K562 (cell line): ENCODE results near the gene TEPSIN. TPM values are rescaled to one million over a fixed set of nuclear protein-coding genes. Genes with fewer than 3 reads are reported as not detected.

Experiments
- ATAC-seq: fragments of 200-7000 bp; cut with Tn5 transposase; 3 replicates; pipeline ENCODE4 v1.9.1; 2020; ENCODE audit warnings: moderate library complexity
- BruUV-seq: library from RNA; stranded (reverse); fragments of 400-500 nt; replicated peaks from 2 replicates; lab custom pipeline; 2021; lab: Mats Ljungman, UMichigan
- CTCF ChIA-PET: fragments of 300-600 bp; formaldehyde crosslinking; extraction: SDS; loops from one replicate; lab custom pipeline; 2021; ENCODE audit warnings: low intra/inter-chr PET ratio; lab: Yijun Ruan, JAX
- POLR2A ChIA-PET: fragments of 300-600, 350-650 bp; sonication (Branson Sonifier 250); formaldehyde crosslinking; extraction: SDS; loops from one replicate; lab custom pipeline; 2021; ENCODE audit warnings: antibody characterized with exemption, inconsistent platforms; lab: Yijun Ruan, JAX
- DNase-seq, 4 experiments: peaks; one replicate each; pipeline versions ENCODE4 v3.0.0 to v3.0.0-alpha.2; 2011 to 2018; ENCODE audit warnings: low spot score in 3 of 4, mixed read lengths in 3 of 4; ENCODE audit errors: extremely low read depth in 1 of 4
- FAIRE-seq: peaks from 2 replicates; lab custom pipeline; 2011; peaks lifted over from hg19 to GRCh38; lab: Jason Lieb, UNC
- H2AFZ ChIP-seq: 2 replicates; pipeline ENCODE4 v1.6.0; 2011; ENCODE audit warnings: low read depth, low read length, control low read depth, inconsistent platforms
- H3K27ac ChIP-seq: fragments of 200-600 bp; 3 replicates; pipeline ENCODE4 v1.8.0; 2011; ENCODE audit warnings: low read depth, mild to moderate bottlenecking, control low read depth, inconsistent platforms, low read length, moderate library complexity, mixed read lengths; ENCODE audit errors: extremely low read depth
- H3K27me3 ChIP-seq, 2 experiments: fragments of 300-600 bp in 1 of 2; 2 replicates in 1 of 2; 3 replicates in 1 of 2; pipeline versions ENCODE4 v1.6.0 to v1.8.0; 2011; ENCODE audit warnings: inconsistent platforms in 2 of 2, low read length in 2 of 2, mild to moderate bottlenecking in 1 of 2, mixed read lengths in 1 of 2, moderate library complexity in 1 of 2; ENCODE audit not compliant: control insufficient read depth in 2 of 2, insufficient read depth in 2 of 2
- H3K36me3 ChIP-seq: fragments of 300-600 bp; 3 replicates; pipeline ENCODE4 v1.8.0; 2011; ENCODE audit warnings: mild to moderate bottlenecking, low read length, inconsistent platforms; ENCODE audit not compliant: control insufficient read depth, insufficient read depth
- H3K4me1 ChIP-seq, 2 experiments: fragments of 200-600 bp in 1 of 2; replicated peaks in 1 of 2; 2 replicates in 1 of 2; 3 replicates in 1 of 2; pipeline versions ENCODE4 v1.5.1 to v1.8.0; 2011; ENCODE audit warnings: inconsistent platforms in 2 of 2, low read length in 2 of 2, mild to moderate bottlenecking in 1 of 2, mixed read lengths in 1 of 2, moderate library complexity in 1 of 2; ENCODE audit not compliant: control insufficient read depth in 2 of 2, insufficient read depth in 2 of 2
- H3K4me2 ChIP-seq: 2 replicates; pipeline ENCODE4 v1.6.1; 2011; ENCODE audit warnings: low read length, control low read depth, inconsistent platforms, mixed read lengths; ENCODE audit not compliant: insufficient read depth
- H3K4me3 ChIP-seq: fragments of 200-600 bp; sonication (generic), shearing (Covaris generic); 2 replicates; pipeline ENCODE4 v1.5.1; 2016; ENCODE audit warnings: control low read depth, inconsistent platforms
- H3K79me2 ChIP-seq: fragments of 200-600 bp; 3 replicates; pipeline ENCODE4 v1.8.0; 2011; ENCODE audit warnings: low read length, inconsistent platforms; ENCODE audit not compliant: control insufficient read depth, insufficient read depth
- H3K9ac ChIP-seq, 2 experiments: 2 replicates each; pipeline versions ENCODE4 v1.6.0 to v1.6.1; 2011; ENCODE audit warnings: low read depth in 2 of 2, low read length in 2 of 2, control low read depth in 1 of 2, inconsistent platforms in 1 of 2, mild to moderate bottlenecking in 1 of 2, mixed read lengths in 1 of 2; ENCODE audit not compliant: insufficient read depth in 1 of 2
- H3K9me1 ChIP-seq: one replicate; pipeline ENCODE4 v1.6.0; 2011; ENCODE audit warnings: inconsistent platforms, mild to moderate bottlenecking, low read length, moderate library complexity; ENCODE audit not compliant: control insufficient read depth, insufficient read depth
- H3K9me3 ChIP-seq: replicated peaks from 2 replicates; pipeline ENCODE4 v1.5.1; 2011; ENCODE audit warnings: low read depth, low read length, inconsistent platforms; ENCODE audit not compliant: control insufficient read depth, insufficient read depth
- H4K20me1 ChIP-seq: replicated peaks from 2 replicates; pipeline ENCODE4 v1.6.1; 2011; ENCODE audit warnings: low read length, inconsistent platforms, mixed read lengths; ENCODE audit not compliant: control insufficient read depth, insufficient read depth
- FOXJ3 ChIP-seq: sonication (generic); formaldehyde crosslinking; IDR thresholded peaks from 2 replicates; pipeline ENCODE4 v1.4.0; 2020; ENCODE audit warnings: mild to moderate bottlenecking, missing genetic modification reagents
- FOXK1 ChIP-seq: sonication (generic); formaldehyde crosslinking; IDR thresholded peaks from 2 replicates; pipeline ENCODE4 v1.8.0; 2022; ENCODE audit warnings: missing genetic modification reagents, mild to moderate bottlenecking, borderline replicate concordance
- MCM5 ChIP-seq: fragments of 450-650 bp; IDR thresholded peaks from 2 replicates; pipeline ENCODE4 v1.6.1; 2016; ENCODE audit warnings: low read depth
- NR2C2 ChIP-seq, 2 experiments: fragments of 200-800 bp in 1 of 2; sonication (Bioruptor generic) in 1 of 2; sonication (generic) in 1 of 2; formaldehyde crosslinking in 1 of 2; IDR thresholded peaks; 2 replicates each; pipeline versions ENCODE4 v1.6.1 to v1.8.0; 2016 to 2022; ENCODE audit warnings: mild to moderate bottlenecking in 1 of 2, missing compliant biosample characterization in 1 of 2, missing genetic modification characterization in 1 of 2, missing genetic modification reagents in 1 of 2
- TBP ChIP-seq: optimal IDR thresholded peaks from 2 replicates; pipeline ENCODE3; 2011; ENCODE audit warnings: low read depth, low read length, improper control_type of control experiment
- THRAP3 ChIP-seq: fragments of 450-650 bp; IDR thresholded peaks from 2 replicates; pipeline ENCODE4 v1.6.1; 2016; ENCODE audit warnings: mild to moderate bottlenecking, inconsistent platforms, borderline replicate concordance
- WGBS: fragments of 100-300 bp; shearing (Covaris generic); methylation state at CpG from one replicate; pipeline ENCODE4 v1.1.6; 2016; ENCODE audit warnings: low coverage, mixed read lengths; ENCODE audit not compliant: insufficient coverage; ENCODE audit errors: missing lambda C conversion rate; 5-methylcytosine and 5-hydroxymethylcytosine counted together
- in situ Hi-C: fragments of 300-500 bp; cut with MboI; formaldehyde crosslinking; loops from 4 replicates; pipeline ENCODE4 v1.15.0; 2018; ENCODE audit warnings: inconsistent platforms, mixed read lengths
- intact Hi-C: fragments of 100-400 bp; cut with micrococcal nuclease; formaldehyde crosslinking; loops from 2 replicates; pipeline ENCODE4 v1.14.2; 2022
- polyA plus RNA-seq, 8 experiments: library from polyadenylated mRNA; depleted of rRNA in 4 of 8; stranded (reverse) in 5 of 8; unstranded in 3 of 8; fragments of >200 nt; fragmentation: Nextera tagmentation in 2 of 8; fragmentation: Illumina TruSeq in 1 of 8; extraction: Ambion mirVana in 2 of 8; extraction: Trizol in 1 of 8; gene quantifications; 2 replicates each; pipeline versions ENCODE4 v1.2.1 to v1.2.3, GENCODE V29; 2011 to 2014; ENCODE audit warnings: inconsistent platforms in 1 of 8, missing spikeins in 1 of 8
- total RNA-seq, 7 experiments: library from RNA; depleted of rRNA in 6 of 7; stranded (reverse); fragments of >200 nt in 6 of 7; fragmentation: Illumina TruSeq in 2 of 7; extraction: Trizol in 2 of 7; gene quantifications; 2 replicates each; pipeline versions ENCODE4 v1.2.1 to v1.2.3, GENCODE V29; 2011 to 2021; ENCODE audit warnings: low replicate concordance in 1 of 7
- TF ChIP-seq, protein P1 (sequence below): fragments of 250-450 bp; sonication (Bioruptor Pico); IDR thresholded peaks from 2 replicates; pipeline ENCODE4 v1.5.0; 2021; ENCODE audit warnings: mild to moderate bottlenecking, moderate library complexity
- TF ChIP-seq, protein P2 (sequence below): sonication (generic); formaldehyde crosslinking; IDR thresholded peaks from 2 replicates; pipeline ENCODE4 v1.8.0; 2022; ENCODE audit warnings: mild to moderate bottlenecking, missing genetic modification reagents
- TF ChIP-seq, protein P3 (sequence below): fragments of 200-800 bp; sonication (Bioruptor generic); IDR thresholded peaks from 2 replicates; pipeline ENCODE4 v1.6.1; 2016; ENCODE audit warnings: missing genetic modification characterization, missing compliant biosample characterization
- TF ChIP-seq, protein P4 (sequence below): fragments of 450-650 bp; formaldehyde crosslinking; IDR thresholded peaks from 2 replicates; pipeline ENCODE4 v1.4.0; 2020; ENCODE audit warnings: mild to moderate bottlenecking, moderate library complexity

Gene TEPSIN
- total and polyA plus RNA-seq, 9 of the 15 experiments (the other 6 are each of a cell fraction or from before 2014, with no cell fraction given) = 0.80 to 29.8 (median 5.3) TPM

DNA sequence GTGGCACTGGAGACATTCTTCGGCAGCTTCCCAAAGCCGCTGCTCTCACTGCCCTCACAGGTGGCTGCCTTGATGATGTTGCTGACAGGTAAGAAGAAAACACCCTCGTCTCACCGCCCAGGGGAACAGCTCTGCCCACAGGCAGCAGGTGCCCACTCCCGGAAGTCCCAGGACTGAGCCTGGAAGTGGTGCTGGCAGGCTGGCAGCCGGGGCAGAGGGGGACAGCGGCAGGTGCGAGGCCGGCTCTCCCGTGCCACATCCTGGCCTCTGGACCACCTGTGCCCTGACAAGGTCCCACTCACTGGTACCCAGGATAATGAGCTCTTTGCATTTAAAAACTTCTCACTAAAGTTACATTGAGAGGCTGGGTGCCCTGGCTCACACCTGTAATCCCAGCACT, 36.5 kb downstream of the TEPSIN start:
- Histone ChIP-seq H3K4me2 (no peak overlapping the region), H3K9me1 (peaks cover 3% of the 10 kb centered on the region), H3K4me3 (no peak overlapping the region), H3K79me2 (no peaks in the 10 kb centered on the region), H3K4me1 (peaks cover 3 to 30% of the 10 kb centered on the region in 2 experiments; a peak in 3 of 5 replicates), H2AFZ (no peak overlapping the region), H3K9me3 (no peaks in the 10 kb centered on the region), H3K9ac (no peak overlapping the region), H3K36me3 (peaks cover 5% of the 10 kb centered on the region; the same call in 2 of the 3 replicates), H3K27me3 (no peaks in the 10 kb centered on the region), H4K20me1 (no peaks in the 10 kb centered on the region), H3K27ac (no peak overlapping the region)
- 83% methylated on average over 10 of the region's 10 CpGs for WGBS
- no TSS peak for BruUV-seq
- no peak for DNase-seq
- ChIA-PET CTCF (interaction anchor here (0.6 kb wide), 1 partner anchor 60 kb away, joined by 4 read pairs; no protein-coding TSS in a partner anchor), POLR2A (no interaction called here)
- no peak for FAIRE-seq
- intact Hi-C loops = no loop called here
- in situ Hi-C loops = no loop called here
- ATAC-seq = no peak
- TF ChIP-seq, protein P1, sequence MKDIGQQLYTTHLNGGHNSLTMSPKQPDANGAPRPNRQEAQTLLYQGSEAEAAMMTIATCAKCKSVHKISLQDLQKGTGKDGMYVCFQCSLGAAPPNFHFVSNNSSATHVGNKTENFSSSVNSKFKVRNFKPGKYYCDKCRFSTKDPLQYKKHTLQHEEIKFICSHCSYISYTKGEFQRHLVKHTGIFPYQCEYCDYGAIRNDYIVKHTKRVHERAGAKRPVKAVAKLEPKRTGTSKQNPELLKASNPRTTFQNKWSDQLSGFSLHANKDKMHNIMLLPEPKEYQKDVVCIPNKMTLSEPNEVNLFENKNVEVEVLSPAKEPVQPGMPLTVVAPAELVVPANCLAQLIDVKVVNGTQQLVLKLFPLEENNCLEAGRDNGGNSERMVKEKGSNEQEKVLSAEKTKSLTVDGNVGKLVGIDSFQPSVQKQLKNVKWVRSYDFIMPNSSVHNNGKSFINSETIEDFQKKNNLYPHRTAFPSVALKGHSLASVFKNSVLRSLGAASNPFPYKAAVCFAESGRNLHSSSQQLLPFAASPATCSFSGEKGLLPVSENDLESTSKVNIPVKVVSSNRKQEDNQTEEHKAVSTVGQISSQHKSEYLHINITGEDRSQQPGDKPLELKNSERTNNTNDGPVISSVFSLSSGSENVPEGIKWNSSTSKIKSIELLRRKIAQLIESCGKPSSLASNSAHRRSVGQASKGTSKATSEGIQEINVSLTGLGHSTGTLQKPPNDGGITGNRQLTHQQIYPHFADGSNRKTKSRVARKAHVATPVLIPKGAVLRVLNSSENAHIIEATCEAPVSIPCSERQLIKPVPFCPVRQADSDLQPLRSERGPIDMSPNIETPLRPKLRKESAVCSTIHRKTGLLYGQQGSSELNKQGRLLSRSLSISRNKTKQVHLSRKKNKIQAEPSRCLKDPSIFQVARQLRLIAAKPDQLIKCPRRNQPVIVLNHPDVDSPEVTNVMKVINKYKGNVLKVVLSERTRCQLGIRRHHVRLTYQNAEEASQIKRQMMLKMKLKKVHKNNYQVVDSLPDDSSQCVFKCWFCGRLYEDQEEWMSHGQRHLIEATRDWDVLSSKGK (CRISPR knock-in tag) = no peak
- TF ChIP-seq FOXJ3 (CRISPR knock-in tag) = no peak
- TF ChIP-seq, protein P2, sequence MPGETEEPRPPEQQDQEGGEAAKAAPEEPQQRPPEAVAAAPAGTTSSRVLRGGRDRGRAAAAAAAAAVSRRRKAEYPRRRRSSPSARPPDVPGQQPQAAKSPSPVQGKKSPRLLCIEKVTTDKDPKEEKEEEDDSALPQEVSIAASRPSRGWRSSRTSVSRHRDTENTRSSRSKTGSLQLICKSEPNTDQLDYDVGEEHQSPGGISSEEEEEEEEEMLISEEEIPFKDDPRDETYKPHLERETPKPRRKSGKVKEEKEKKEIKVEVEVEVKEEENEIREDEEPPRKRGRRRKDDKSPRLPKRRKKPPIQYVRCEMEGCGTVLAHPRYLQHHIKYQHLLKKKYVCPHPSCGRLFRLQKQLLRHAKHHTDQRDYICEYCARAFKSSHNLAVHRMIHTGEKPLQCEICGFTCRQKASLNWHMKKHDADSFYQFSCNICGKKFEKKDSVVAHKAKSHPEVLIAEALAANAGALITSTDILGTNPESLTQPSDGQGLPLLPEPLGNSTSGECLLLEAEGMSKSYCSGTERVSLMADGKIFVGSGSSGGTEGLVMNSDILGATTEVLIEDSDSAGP (CRISPR knock-in tag) = no peak
- TF ChIP-seq, protein P3, sequence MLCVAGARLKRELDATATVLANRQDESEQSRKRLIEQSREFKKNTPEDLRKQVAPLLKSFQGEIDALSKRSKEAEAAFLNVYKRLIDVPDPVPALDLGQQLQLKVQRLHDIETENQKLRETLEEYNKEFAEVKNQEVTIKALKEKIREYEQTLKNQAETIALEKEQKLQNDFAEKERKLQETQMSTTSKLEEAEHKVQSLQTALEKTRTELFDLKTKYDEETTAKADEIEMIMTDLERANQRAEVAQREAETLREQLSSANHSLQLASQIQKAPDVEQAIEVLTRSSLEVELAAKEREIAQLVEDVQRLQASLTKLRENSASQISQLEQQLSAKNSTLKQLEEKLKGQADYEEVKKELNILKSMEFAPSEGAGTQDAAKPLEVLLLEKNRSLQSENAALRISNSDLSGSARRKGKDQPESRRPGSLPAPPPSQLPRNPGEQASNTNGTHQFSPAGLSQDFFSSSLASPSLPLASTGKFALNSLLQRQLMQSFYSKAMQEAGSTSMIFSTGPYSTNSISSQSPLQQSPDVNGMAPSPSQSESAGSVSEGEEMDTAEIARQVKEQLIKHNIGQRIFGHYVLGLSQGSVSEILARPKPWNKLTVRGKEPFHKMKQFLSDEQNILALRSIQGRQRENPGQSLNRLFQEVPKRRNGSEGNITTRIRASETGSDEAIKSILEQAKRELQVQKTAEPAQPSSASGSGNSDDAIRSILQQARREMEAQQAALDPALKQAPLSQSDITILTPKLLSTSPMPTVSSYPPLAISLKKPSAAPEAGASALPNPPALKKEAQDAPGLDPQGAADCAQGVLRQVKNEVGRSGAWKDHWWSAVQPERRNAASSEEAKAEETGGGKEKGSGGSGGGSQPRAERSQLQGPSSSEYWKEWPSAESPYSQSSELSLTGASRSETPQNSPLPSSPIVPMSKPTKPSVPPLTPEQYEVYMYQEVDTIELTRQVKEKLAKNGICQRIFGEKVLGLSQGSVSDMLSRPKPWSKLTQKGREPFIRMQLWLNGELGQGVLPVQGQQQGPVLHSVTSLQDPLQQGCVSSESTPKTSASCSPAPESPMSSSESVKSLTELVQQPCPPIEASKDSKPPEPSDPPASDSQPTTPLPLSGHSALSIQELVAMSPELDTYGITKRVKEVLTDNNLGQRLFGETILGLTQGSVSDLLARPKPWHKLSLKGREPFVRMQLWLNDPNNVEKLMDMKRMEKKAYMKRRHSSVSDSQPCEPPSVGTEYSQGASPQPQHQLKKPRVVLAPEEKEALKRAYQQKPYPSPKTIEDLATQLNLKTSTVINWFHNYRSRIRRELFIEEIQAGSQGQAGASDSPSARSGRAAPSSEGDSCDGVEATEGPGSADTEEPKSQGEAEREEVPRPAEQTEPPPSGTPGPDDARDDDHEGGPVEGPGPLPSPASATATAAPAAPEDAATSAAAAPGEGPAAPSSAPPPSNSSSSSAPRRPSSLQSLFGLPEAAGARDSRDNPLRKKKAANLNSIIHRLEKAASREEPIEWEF (CRISPR knock-in tag) = no peak
- TF ChIP-seq, protein P4, sequence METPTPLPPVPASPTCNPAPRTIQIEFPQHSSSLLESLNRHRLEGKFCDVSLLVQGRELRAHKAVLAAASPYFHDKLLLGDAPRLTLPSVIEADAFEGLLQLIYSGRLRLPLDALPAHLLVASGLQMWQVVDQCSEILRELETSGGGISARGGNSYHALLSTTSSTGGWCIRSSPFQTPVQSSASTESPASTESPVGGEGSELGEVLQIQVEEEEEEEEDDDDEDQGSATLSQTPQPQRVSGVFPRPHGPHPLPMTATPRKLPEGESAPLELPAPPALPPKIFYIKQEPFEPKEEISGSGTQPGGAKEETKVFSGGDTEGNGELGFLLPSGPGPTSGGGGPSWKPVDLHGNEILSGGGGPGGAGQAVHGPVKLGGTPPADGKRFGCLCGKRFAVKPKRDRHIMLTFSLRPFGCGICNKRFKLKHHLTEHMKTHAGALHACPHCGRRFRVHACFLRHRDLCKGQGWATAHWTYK (CRISPR knock-in tag) = no peak
- TF ChIP-seq MCM5 = no peak
- no peak for TF ChIP-seq THRAP3
- no peak for TF ChIP-seq NR2C2 (CRISPR knock-in tag; IDR thresholded peaks at IDR 0.05)
- no peak for TF ChIP-seq NR2C2 (tag; IDR thresholded peaks at IDR 0.05)
- TF ChIP-seq TBP = no peak
- TF ChIP-seq FOXK1 (CRISPR knock-in tag) = no peak
